Activated CD4-positive, alpha-beta T cell treated with anti-CD3 and anti-CD28 coated beads, Interleukin-2, amount 50 U/mL, for 4 hours (primary cell): ENCODE measurements around the gene ZNF330.

Experiments
- DNase-seq, 2 experiments: peaks; one replicate each; pipeline ENCODE4 v3.0.0-alpha.2; 2020

The ZNF330 gene

GRCh38 chr4:141238186-141238585, 17.5 kb downstream of the ZNF330 start:
- DNase-seq = no peak

GRCh38 chr4:141240259-141240658, 19.6 kb downstream of the ZNF330 start:
- DNase-seq = no peak

- DNase-seq = no peak
Measured at GRCh38 chr4:141240671-141241070, 20.0 kb downstream of the ZNF330 start.

- DNase-seq = no peak
Measured at GRCh38 chr4:141241986-141242385, 21.3 kb downstream of the ZNF330 start.

- no peak for DNase-seq
Measured at GRCh38 chr4:141244419-141244818, 23.7 kb downstream of the ZNF330 start.

- no peak for DNase-seq
Measured at GRCh38 chr4:141246243-141246642, 25.5 kb downstream of the ZNF330 start.

GRCh38 chr4:141246683-141247429, 26.2 kb downstream of the ZNF330 start:
- no peak for DNase-seq

- no peak for DNase-seq
Measured at GRCh38 chr4:141247430-141247780, 26.7 kb downstream of the ZNF330 start.

- no peak for DNase-seq
Measured at GRCh38 chr4:141248029-141248428, 27.3 kb downstream of the ZNF330 start.

GRCh38 chr4:141248486-141248885, 27.8 kb downstream of the ZNF330 start:
- no peak for DNase-seq

GRCh38 chr4:141254326-141254725, 33.6 kb downstream of the ZNF330 start:
- DNase-seq = no peak

GRCh38 chr4:141255016-141255415, 34.3 kb downstream of the ZNF330 start:
- no peak for DNase-seq

GRCh38 chr4:141258558-141258957, 37.9 kb downstream of the ZNF330 start:
- no peak for DNase-seq

GRCh38 chr4:141275834-141276233, 55.1 kb downstream of the ZNF330 start:
- DNase-seq = no peak

GRCh38 chr4:141283152-141283551, 62.5 kb downstream of the ZNF330 start:
- DNase-seq = no peak

GRCh38 chr4:141283563-141283962, 62.9 kb downstream of the ZNF330 start:
- no peak for DNase-seq
